SKM-1 (cell line): ENCODE measurements around the gene FAM81A.
A peak's percentile ranks its signal among the peaks of the same experiment; 100 is the strongest.
"Not testable (repeated sequence)": the region's sequence is repeated elsewhere in the genome, so short reads cannot be mapped to it uniquely, and the experiment has no call there.

ENCODE experiments used
- DNase-seq: peaks from one replicate; lab custom pipeline; 2025; ENCODE audit not compliant: unreplicated experiment; lab: John Stamatoyannopoulos, UW

The FAM81A gene

DNA sequence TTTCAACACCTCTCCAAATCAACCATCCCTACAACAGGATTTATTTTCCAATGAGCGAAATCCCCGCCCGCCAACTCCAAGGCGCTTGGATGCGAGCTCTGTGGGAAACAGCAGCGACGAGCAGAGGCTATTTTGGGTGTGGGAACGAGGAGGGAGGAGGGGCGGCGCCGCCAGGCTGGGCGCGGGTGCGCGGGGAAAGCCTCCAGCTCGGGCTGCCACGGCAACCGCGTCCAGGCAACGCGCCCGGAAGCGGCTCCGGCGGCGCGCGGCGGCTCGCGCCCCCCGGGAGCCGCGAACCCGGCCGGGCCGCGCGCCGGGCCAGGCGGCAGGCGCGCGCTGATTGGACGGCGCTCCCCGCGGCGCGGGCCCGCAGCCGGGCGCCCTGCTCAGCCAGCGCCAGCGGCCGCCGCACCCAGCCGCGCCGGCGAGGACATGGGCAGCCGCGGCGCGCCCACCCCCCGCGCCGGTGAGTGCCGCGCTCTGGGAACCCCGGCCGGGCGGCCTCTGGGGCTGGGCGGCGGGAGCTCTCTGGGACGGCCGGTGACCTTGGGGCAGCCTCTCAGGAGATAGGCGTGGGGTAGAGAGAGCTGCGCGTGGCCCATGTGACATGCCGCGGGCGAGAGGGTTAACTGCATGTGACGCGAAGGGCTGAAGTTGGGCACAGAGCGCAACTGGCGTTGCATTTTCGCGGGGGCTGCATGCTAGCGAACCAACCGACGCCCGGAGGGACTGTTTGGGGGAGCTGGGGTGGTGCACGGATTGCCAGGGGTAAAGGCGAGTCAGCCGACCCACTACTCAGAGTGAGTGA is at the start of gene FAM81A:
FAM81A (plus strand) TSS at position 370 of the 808 bp plus-strand sequence. CDS start 20,441 bp downstream, outside the sequence.
- DNase-seq = no peak

DNA sequence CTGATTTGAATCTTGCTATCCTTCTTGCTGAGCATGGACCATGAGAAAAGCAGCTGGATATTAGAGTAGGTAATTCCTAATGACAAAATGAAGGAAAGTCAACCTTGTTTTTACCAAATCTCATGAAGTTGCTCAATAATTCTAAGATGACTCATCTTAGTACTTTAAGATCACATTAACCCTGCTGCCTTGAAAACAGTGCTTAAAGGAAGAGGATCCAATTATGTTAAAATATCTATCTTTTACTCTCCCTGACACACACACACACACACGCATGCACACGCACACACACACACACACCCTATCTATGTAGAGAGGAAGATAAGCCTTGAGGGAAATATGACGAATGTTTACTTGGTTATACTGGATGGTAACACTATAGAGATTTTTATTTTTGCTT is 49.3 kb upstream of the FAM81A start:
- no peak for DNase-seq

DNA sequence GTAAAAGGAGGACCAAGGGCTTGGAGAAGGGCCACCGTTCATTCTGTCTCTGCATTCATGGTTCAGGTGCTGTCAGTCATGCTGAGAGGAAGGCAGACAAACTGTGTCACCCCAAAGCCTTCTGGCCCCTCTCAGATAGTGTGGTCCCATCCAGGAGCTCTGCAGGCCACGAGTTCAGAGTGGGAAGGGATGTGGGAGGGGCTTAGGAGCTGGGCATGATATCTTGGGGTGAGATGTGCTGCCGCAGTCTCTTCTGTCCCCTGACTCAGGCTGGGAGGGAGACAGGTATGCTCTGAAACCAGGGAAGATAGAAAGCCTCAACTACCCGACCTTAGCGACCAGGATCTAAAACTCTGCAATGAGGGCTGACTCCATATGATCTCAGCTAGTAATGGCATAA is 45.7 kb upstream of the FAM81A start:
- DNase-seq = no peak

DNA sequence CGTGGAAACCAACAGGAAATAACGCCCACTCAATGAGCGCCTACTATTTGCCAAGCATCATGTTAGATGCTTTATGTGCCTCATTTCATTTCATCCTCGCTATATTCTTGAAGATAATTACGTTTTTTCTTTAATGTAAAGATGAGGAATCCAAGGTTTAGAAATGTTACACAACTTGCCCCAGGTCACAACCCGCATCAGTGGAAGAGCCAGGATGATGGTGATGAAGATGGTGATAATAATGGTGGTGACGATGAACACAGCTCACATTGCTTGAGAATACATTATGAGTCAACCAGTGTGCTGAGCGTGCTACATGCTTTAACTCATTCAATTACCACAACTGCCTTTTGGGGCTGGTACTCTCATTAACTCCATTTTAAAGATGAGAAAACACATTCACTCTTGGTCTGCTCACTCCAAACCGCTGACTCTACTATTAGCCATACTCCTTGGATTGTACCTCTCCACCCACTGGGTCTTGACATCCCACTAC is 43.8 kb upstream of the FAM81A start:
- no peak for DNase-seq

DNA sequence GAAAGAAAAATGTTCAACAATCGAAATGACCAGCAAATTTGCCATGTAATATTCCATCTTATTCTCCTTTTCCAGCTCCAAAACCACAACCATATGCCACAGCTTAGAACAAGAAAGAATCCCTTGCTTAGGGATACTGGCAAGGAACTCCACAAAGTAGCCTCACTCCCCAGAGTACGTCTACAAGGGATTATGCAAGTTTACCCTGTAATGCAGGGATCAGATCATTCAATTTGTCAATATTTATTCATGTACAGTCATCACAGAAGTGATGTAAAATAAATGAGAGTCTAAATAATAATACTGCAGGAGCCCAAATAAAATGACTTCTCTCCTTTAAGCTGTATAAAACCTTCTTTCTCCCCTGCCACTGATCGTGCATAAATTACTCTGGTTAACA is 41.8 kb upstream of the FAM81A start:
- DNase-seq = no peak

DNA sequence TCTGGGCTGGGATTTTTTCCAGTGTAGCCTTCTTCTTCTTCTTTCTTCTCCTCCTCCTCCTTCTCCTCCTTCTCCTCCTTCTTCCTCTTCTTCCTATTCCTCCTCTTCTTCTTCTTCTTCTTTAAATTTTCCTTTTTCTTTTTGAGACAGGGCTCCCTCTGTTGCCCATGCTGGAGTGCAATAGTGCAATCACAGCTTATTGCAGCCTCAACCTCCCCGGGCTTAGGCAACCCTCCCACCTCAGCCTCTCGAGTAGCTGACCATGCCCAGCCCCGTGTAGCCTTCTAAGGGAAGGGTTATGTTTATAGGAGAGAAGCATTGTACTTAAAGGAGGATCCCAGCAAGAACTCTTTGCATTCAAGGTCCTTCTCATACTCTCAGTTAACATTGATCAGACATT is 41.3 kb upstream of the FAM81A start:
- no peak for DNase-seq

DNA sequence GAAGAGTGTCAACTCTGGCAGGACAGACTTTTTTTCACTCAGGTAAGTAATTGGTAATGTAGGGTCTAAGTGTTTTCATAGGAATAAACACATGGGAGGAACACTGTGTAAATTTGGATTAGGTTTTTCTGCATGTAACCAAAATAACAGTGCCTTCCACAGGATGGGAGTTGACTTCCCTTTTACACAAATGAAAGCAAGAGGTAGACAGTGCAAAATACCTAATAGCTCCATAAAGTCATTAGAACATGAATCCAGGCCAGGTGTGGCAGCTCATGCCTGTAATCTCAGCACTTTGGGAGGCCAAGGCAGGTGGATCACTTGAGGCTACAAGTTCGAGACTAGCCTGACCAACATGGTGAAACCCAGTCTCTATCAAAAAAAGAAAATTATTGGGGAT is 39.8 kb upstream of the FAM81A start:
- DNase-seq = no peak

DNA sequence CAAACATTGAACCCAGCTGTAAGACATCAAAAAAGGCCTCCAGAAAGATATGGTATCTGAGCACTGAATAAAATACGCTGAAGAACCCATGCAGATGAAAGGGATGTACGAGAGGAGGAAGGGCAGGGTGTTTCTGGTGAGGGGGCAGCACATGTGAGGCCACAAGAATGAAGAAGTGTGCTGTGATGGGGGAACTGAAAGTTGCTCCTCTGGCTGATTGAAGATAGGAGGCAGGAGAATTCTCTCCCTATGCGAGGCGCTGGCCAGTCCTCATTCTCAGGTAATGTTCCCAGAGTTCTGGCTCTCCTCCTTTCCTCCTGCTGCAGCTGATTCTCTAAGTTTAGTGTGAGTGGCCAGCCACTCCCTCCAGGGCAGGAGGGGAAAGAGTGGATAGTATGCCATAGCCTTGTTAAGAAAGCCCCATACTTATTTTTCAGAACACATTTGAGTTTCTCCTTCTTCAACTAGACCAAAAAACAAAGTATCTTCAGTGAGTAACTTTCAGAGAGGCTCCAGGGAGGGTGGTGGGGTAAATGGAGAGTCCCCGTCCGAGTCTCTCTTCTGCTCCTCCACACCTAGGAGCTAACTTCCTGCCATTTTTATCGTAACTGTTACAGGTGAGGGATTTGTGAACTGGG is 38.4 kb upstream of the FAM81A start:
- DNase-seq = peak; percentile 88

DNA sequence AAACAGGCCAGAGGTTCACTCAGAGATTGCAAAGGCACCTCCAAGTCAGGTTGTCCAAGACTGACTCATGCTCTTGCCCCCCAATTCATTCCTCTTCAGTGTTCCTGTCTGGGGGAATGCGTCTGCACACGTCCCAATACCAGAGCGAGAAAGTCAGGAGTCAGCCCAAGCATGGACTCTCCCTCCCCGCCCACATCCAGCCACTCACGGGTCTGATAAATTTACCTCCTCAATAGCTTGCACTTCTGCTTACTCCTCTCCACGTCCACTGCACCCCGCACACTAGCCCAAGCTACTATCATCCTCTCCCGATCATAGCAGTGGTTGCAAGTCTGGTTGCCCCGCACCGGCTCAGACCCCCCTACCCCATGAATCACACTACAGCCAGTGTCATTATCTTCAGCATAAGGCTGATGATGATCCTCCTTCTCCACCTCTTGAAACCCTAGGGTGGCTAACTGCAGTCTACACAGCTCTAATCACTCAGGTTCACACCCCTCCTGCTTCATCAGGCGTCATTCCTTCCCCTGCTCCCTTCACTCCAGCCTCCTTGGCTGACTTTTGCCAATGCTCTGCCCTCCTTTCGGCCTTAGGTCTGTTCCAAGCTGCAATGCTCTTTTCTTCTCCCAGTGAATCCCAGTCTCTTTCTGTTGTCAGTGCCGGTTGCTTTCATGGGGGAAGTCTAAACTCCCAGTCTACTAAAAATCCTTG is 37.7 kb upstream of the FAM81A start:
- no peak for DNase-seq

DNA sequence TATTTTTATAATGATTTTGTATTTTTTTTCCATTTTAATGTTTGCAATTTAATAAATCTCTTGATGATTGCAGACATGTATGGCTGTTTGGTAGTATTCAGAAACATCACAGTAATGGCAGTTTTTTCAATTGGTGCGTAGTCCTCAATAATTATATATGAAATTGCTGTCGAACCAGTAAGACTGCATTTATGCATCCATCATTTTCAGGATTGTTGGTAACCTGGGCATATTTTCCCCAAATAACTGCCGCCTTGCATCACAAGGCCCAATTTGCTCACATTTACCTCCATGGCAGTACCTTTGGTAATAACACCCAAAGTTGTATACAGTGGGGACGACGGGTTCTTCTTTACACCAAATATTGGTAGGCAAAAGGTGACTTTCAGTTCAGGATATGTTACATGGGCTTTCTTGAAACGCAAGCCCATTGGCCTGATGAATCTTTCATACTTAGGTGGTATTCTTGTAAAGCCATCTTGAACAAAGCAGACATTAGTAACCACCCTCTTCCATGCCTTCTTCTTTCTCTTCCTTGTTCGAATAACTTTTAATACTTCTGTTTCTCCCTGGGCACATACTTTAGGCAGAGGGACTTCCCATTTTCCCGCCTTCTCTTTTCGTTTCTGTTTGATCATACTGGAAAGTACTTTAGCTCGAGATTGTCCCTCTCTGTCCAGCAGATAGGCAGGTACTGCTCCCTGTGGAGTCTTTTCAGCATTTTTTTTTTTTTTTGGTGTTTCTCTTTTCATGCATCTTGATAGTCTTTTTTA is 36.7 kb upstream of the FAM81A start:
- DNase-seq = not testable (repeated sequence)

DNA sequence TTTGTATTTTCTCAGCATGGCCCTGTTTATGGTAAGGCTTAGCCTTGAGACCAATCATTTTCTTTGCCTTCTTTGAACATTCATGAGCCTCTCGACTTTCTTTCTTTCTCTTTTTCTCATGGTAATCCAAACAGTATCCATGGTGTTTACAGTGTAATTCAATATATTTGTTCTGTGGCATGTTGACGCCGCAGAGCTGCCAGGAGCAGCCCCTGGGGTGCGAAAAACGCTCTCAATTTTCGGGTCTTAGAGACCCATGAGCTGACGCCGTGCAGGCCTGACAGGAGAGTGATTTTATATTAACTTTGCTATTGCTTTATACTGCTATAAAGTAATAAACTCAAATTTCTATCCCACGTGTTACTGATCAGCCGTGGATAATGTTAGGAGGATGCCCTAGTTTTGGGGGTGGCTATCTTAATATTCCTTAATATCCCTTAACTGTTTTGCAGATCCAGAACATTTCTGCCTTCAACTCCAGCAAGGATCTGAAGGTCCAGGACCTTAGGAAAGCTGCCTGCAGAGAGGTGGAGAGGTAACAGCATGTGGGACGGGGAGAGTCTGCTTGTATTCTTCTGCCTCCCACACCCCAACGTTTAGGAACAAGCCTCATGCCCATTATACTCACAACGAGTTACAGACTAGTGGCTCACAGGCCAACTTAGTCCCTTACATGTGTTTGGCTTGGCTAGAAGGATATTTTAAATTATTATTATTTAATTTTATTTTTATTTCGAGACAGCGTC is 36.0 kb upstream of the FAM81A start:
- DNase-seq = no peak

DNA sequence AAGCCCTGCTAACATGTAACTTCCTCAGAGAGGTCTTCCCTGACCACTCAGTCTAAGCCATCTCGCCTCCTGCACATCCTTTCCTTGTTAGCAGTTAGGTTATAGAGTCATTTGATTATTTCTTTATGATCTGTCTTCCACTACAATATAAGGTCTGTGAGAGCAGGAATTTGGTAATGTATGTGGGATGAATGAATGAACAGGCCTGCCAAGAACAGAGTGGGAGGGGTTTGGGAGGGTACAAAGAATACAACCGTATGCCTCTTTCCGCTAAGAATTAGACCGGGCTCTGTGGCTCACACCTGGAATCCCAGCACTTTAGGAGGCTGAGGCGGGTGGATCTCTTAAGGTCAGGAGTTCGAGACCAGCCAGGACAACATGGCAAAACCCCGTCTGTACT is 32.9 kb upstream of the FAM81A start:
- DNase-seq = no peak

DNA sequence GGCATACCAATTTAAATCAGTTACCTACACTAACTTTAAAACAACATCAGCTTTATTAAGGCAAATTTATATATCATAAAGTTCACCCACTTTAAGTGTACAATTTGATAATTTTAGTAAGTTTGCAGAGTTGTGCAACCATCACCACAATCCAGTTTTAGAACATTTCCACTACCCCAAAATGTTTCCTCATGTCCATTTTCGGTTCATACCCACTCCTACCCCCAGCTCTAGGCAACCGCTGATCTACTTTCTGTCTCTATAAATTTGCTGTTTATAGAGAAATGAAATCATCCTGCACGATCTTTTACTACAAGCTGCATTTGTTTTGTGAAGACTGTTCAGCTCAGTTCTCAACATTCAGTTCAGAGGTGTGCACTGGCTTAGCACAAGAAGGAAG is 31.5 kb upstream of the FAM81A start:
- no peak for DNase-seq

DNA sequence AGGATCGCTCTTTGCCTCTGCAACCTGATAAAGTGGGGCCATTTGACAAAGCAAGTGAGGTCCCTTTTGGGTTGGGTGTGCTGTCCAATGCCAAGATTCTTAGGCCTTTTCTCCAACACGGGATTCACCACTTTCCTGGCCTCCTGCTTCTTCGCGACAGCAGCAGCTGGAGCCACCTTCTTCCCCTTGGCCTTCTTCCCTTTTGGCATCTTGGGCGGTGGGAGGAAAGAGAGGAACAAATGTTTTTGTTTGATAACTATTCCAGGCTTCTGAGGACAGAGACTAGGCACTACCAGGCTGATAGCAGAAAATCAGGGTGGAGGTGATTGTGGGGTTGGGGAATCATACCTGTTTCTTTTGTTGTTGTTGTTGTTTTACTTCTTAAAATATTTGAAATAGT is 30.0 kb upstream of the FAM81A start:
- no peak for DNase-seq

DNA sequence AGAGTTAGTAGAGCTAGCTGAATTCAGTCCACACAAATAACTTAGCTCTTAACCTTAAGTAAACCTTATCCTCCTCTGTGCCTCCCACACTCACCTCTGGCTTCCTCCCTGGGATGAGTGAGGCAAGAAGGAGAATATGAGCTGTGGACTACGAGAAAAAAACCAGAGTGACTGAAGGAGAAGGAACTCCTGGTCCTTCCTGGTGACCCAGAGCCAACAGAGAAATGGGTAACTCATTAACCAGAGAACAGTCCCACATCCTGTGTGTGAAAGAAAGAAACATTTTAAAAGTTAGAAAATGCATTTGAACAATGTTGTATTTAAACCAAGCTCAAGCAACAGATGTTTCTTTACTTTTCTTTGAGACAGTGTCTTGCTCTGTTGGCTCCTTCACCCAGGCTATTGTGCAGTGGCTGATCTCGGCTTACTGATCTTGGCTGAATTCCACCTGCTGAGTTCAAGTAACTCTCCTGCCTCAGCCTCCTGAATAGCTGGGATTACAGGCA is 27.5 kb upstream of the FAM81A start:
- no peak for DNase-seq

DNA sequence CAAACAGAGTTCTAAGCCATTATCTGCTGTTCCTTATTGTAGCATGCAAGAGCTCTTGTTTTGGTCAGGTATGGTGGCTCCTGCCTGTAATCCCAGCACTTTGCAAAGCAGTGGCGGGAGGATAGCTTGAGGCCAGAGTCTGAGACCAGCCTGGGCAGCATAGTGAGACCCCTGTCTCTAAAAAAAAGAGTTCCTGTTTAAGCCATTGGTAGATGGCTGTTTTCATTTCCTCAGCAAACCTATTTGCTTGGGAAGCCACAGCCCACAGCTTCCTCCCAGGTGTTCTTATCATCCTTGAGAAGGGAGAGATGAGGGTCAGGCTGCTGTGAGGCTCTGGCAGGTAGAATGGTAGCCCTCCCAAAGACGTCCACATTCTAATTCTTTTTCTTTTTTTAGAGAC is 24.4 kb upstream of the FAM81A start:
- DNase-seq = no peak

DNA sequence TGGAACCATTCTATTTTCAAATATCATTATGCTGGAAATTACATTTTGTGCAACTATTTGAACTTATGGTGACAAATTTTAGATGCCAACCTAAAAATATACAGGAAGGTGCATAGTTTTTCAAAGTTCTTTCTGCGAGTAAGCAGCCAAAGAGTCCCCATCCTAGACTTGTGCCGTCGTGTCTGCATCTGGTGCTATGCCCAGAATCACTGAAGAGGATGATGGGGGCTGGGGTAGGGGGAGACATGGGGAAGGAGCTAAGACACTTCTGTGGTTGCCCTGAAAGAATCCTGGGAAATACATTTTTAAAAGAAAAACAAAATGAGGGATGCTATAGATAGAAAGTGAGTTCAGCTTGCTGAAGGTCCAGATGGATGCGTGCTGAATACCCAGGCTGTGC is 21.2 kb upstream of the FAM81A start:
- no peak for DNase-seq

DNA sequence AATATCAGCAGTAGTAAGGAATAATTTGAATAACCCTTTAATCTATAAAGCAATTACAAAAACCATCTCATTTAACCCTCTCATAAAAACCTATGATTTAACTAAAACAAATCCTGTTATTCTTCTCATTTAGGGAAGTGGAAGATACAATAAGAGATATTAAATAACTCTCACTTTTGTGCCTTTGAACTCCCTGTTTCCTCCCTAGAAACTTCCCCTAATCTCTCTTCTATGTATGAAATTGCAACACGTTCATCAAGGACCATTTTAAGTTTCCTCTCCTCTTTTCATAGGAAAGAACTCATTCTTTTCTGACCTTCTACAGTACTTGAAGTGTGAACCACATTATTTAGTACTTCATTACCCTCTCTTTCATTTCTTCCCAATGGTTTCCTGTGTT is 18.8 kb upstream of the FAM81A start:
- no peak for DNase-seq

DNA sequence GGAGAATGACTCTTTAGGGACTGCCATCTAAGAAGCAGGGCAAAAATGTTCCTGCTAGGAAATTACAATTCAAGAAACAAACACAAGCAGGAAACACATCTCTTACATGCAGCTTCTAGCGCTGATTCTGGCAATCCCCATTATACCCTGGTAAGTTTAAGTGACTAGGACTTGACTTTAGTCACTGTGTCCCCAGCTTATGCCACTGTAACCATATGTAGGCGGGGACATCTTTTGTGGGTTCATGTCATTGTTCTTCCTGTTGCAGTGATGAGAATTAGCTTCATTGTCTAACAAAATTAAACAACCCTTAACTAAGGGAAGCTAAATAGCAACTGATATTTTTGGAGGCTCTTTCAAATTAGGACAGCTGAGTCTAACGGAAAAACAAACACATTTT is 17.9 kb upstream of the FAM81A start:
- DNase-seq = no peak

DNA sequence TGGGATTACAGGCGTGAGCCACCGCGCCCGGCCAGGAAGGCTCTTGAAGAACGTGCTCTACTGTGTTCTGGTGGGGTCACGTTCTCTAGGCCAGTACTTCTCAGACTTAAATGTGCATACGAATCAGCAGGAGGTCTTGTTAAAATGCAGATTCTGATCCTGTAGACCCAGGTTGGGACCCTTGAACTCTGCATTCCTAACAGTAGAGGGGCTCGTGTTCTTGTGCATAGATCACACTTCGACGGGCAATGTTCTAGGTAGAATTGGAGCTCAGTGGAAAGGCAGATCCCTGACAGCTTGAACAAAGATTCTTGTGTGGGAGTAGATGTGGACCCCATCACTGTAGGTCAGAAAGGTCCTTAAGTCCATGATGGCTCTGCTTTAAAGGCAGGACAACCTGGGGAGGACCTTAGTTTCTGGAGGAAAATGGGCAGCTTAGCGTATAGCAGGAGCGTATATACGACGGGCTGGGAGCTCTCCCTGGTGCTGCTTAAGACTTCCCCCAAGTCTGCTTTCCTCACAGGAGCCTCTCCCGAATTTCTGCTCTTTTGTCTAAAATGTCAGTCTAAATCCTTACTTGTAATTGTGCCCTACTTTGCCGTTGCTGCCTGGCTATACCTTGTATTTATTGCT is 16.9 kb upstream of the FAM81A start:
- DNase-seq = no peak
